C4-2B (cell line): ENCODE data around the gene MYO15A.

Experiments used
- CTCF ChIP-seq: fragments of 450-650 bp; conservative IDR thresholded peaks from 2 replicates; pipeline ENCODE4 v1.5.1; 2017; ENCODE audit warnings: mild to moderate bottlenecking
- ZFX ChIP-seq: fragments of 450-650 bp; IDR thresholded peaks from 2 replicates; pipeline ENCODE4 v1.6.1; 2017

- no peak; the same call in 1 of the 2 replicates for TF ChIP-seq CTCF
- no peak for TF ChIP-seq ZFX
Observed at GRCh38 chr17:18183334-18184142, 75.0 kb downstream of the MYO15A start, which contains the start of gene ALKBH5.
